AG09309 (cell line): ENCODE results near the gene CCNDBP1.

Experiments
- DNase-seq: peaks from one replicate; pipeline ENCODE4 v3.0.0-alpha.2; 2010; ENCODE audit warnings: low read depth
- H3K4me3 ChIP-seq: 2 replicates; pipeline ENCODE4 v1.5.1; 2011; ENCODE audit warnings: mild to moderate bottlenecking, low read depth, low read length, moderate library complexity; ENCODE audit not compliant: control insufficient read depth
- TF ChIP-seq, protein P1 (sequence below): IDR thresholded peaks from 2 replicates; pipeline ENCODE4 v1.5.1; 2011; ENCODE audit warnings: mild to moderate bottlenecking, low read depth, low read length, inconsistent platforms; ENCODE audit not compliant: insufficient read depth, control insufficient read depth; ENCODE audit errors: missing control alignments

CCNDBP1 gene

DNA sequence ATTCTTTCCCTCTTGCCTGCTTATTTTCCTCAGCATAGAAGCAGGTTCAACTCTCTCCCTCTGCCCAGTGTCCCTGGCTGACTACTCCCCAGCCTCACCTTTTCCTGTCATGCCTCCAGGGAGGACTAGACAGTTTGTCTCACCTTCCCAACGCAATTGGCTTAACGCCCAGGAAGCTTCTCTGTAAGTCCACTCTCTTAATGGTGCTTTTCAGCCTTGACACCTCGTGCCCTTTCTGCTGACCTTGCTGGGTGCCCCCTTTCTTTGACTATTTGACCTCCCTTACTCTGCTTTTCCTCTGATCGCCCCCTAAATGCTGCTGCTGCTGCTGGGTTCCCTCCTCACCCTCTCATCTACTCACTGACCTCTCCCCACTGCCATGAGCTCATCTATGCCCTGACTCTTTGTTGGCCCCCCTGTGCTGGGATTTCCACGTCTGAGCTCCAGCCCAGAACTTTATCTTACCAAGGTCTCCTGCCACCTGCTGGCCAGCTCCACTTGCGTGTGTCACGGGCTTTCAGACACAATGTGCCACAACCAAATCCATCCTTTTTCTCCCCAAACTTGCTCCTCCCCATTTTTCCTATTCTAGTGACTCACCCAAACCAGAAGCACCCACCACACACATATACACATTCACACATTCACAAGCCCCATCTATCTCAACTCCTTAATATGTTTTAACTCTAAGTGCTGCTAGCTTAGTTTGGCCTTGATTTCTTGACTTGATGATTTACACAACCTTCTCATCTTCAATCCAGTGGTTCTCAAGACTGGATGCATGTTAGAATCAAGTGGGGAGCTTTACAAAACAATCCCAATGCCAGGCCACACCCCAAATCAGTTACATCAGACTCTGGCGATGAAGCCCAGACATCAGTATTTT lies 19.1 kb downstream of the CCNDBP1 start:
- peak; percentile 37 for DNase-seq
- H3K4me3 ChIP-seq = no peak overlapping the region
- TF ChIP-seq, protein P1, sequence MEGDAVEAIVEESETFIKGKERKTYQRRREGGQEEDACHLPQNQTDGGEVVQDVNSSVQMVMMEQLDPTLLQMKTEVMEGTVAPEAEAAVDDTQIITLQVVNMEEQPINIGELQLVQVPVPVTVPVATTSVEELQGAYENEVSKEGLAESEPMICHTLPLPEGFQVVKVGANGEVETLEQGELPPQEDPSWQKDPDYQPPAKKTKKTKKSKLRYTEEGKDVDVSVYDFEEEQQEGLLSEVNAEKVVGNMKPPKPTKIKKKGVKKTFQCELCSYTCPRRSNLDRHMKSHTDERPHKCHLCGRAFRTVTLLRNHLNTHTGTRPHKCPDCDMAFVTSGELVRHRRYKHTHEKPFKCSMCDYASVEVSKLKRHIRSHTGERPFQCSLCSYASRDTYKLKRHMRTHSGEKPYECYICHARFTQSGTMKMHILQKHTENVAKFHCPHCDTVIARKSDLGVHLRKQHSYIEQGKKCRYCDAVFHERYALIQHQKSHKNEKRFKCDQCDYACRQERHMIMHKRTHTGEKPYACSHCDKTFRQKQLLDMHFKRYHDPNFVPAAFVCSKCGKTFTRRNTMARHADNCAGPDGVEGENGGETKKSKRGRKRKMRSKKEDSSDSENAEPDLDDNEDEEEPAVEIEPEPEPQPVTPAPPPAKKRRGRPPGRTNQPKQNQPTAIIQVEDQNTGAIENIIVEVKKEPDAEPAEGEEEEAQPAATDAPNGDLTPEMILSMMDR = peak; percentile 81

DNA sequence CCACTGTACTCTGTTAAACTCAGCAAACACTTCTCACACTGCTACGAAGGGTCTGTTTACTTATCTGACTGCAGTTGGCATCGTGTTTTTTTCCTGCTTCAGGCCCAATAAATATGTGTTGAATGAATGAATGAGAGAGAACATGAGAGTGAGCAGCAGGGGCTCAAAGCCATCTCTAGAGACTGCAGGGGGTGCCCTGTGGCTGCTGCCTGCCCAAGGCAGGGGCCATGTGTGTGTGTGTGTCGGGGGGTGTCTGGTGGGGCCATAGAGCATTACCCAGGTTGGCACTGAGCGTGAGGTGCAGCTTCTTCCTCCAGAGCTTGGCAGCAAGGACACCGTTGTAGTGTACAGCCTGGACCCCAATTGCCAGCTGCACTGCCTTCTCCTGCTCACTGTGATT lies 20.9 kb downstream of the CCNDBP1 start:
- TF ChIP-seq, protein P1 = no peak

DNA sequence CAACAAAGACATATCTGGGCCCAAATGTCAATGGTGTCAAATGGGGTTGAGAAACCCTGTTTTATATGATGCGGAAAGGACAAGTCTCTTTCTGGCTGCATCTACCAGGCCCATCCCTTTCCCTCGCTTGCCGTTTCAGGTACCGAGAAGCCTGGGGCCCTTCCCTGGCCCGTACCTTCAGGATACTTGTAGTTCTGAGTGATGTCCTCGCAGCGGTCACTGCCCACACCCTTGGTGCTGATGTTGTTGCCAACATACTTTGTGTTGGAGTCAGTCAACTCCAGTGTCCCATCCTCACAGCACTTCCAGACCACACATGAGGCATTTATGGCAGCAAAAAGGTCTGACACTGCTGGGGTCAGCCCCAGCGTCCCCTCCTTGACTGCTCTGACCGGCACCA lies 21.8 kb downstream of the CCNDBP1 start:
- H3K4me3 ChIP-seq = no peak overlapping the region
- TF ChIP-seq, protein P1 = no peak
- no peak for DNase-seq

More for the DNA sequence above, 20.9 kb downstream of the CCNDBP1 start:
- no peak for DNase-seq
- H3K4me3 ChIP-seq = no peak overlapping the region

DNA sequence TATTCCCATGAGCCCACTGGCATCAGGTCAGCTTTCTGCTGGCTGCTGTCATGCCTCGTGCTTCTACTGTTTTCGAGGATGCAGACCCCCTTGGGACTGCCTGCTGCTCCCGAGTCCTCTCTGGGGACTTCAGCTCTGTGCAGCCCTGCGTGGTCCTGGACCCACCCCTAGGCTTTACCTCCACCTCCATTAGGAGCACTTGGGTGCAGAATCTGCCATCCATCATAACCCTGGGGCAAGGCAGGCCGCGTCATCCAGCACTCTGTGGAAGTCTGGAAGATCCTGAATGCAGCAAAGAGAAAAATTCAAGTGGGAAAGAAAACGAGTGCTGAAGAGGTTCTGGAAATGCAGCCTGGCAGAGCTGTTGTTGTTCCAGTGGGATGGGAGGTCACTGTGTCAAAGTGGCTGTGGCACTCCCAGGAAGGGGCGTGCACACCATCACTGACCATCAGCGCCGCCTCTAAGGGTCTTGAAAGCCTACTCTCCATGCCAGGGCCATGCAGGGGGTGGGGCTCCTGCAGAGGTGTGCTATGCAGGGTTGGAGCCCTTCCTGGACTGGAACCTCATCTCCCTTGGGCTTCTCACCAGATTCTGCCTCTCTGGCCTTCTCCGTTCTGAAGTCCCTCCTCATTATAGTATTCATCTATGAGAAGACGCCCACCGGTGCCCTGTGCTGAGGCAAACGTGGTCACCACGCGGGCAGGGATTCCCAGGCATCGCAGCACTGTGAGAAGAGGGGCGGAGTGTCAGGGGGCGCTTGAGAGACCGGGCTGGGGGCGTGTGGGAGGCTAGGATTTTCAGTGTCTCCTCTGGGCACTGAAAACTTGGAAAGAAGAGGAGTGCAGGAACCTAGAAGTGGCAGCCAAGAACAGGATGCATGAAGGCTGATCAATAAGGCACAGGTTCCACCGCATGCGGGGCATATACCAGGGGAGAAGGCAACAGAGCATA lies 23.1 kb downstream of the CCNDBP1 start:
- TF ChIP-seq, protein P1 = no peak
- DNase-seq = no peak
- no peak overlapping the region for H3K4me3 ChIP-seq

DNA sequence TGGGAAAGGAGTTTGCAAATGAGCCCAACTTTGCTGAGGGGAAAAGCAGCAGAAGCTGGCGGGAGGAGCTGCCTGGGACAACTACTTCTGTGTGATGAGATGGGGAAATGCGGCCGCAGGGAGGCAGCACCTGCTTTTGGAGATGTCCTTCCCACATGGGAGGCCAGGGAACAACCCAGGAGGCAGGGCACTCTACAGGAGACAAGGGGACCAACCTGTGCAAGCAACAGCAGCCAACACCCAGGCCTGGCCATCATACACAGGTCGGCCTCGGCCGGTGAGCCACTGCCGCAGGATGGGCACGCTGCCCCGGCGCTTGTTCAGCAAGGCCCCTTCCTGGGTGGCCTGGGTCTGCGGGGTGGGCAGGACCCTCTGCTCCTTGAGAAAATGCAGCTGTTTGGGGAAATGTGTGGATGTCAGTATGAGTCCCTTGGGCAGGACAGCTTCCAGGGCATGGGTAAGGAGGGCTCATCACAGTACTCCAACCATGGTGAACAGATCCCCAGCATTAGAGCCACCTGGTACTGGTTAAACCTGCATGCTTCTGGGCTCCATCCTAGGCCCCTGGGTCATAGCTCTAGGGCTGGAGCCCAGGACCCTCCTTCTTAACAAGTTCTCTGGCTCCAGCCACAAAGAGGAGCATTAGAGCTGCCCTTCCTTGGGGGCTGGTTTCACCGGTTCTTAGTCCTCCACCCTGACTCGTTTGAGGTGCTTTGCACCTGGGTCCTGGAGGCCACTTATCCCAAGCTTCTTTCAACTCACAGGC lies 24.0 kb downstream of the CCNDBP1 start:
- DNase-seq = no peak
- TF ChIP-seq, protein P1 = peak; percentile 29

More for the DNA sequence above, 24.0 kb downstream of the CCNDBP1 start:
- H3K4me3 ChIP-seq = no peak overlapping the region
